T-helper 17 cell (primary cell): Measurements from ENCODE around the gene HOXA4. TPM values are rescaled to one million over a fixed set of nuclear protein-coding genes. Genes with fewer than 3 reads are reported as not detected.

ENCODE experiments used
- ATAC-seq: fragments of 150-1000 bp; cut with Tn5 transposase; 2 replicates; pipeline ENCODE4 v1.10.0; 2021; ENCODE audit warnings: mild to moderate bottlenecking, moderate library complexity
- DNase-seq, 3 donors: peaks; one replicate each; pipeline versions ENCODE4 v3.0.0 to v3.0.0-alpha.2; 2020 to 2021
- H3K9me3 ChIP-seq: one replicate; pipeline ENCODE4 v1.7.0; 2013; ENCODE audit warnings: low read length, mild to moderate bottlenecking; ENCODE audit not compliant: control insufficient read depth, poor library complexity, severe bottlenecking
- H3K27ac Mint-ChIP-seq: one replicate; pipeline ENCODE4 v1.8.0; 2022; ENCODE audit warnings: mild to moderate bottlenecking, moderate library complexity, mixed read lengths
- H3K27me3 Mint-ChIP-seq: one replicate; pipeline ENCODE4 v1.8.0; 2022; ENCODE audit warnings: mixed read lengths
- H3K36me3 Mint-ChIP-seq: one replicate; pipeline ENCODE4 v1.8.0; 2022; ENCODE audit warnings: low read depth, mixed read lengths
- H3K4me1 Mint-ChIP-seq: one replicate; pipeline ENCODE4 v1.8.0; 2022; ENCODE audit warnings: mild to moderate bottlenecking, mixed read lengths
- H3K4me3 Mint-ChIP-seq: one replicate; pipeline ENCODE4 v1.8.0; 2022; ENCODE audit warnings: mild to moderate bottlenecking, moderate library complexity, mixed read lengths
- total RNA-seq, 4 donors: library from RNA in 2 of 4; stranded (reverse) in 2 of 4; gene quantifications; one replicate each; pipeline ENCODE4 v1.2.3 and lab custom pipeline; 2022 to 2026

HOXA4 gene
- total RNA-seq, 2 donors from 2014 or later: 0.26 TPM; not detected in 1

DNA sequence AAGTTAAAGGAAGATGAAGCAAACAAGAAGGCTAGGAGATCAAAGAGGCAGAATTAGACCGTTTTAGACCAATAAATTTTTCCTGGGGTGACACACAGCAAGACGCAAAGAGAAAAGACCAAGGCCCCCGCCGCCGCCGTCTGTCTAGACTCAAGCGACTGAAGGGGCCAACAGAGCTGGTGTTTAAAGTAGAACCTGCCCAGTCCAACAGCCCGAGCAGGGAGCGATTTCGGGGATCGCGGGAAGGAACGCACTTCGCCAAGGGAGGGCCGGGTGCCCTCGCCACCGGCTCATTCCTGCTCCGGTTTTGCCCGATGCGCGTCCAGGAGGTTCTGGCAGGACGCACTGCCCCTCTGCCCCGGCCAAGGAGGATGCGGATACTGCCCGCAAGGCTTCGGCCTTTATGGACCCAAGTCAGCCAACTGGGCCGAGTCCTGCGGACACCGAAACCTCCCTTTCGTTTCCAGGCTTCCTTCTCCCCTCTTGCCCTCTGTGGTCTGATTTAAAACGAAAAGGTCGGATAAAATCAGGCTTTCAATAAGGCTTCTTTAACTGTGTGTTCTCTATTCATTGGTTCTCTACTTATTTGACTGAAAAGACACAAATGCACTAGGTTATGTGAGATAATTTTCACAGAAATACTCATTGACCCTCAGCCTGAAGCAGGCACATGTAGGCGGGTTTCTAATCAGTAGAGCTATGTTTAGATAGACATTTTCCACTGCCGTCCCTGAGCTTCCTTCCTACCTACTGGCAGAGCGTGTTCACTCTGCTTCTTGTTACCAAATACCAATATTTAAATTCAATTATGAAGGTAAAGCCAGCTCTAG, 28.1 kb upstream of the HOXA4 start:
- Mint-ChIP-seq H3K4me3 (peak overlapping the region; percentile 15), H3K27ac (peak overlapping the region; percentile 78), H3K36me3 (peaks cover 12% of the 10 kb centered on the region), H3K27me3 (peaks cover 85% of the 10 kb centered on the region), H3K4me1 (peaks cover 30% of the 10 kb centered on the region)
- DNase-seq (no peak), ATAC-seq (no peak)
- H3K9me3 ChIP-seq: no peaks in the 10 kb centered on the region

GRCh38 chr7:27157702-27158431, 27.3 kb upstream of the HOXA4 start:
- peaks cover 84% of the 10 kb centered on the region for H3K27me3 Mint-ChIP-seq
- no peak for DNase-seq
- peak overlapping the region; percentile 72 for H3K4me3 Mint-ChIP-seq

DNA sequence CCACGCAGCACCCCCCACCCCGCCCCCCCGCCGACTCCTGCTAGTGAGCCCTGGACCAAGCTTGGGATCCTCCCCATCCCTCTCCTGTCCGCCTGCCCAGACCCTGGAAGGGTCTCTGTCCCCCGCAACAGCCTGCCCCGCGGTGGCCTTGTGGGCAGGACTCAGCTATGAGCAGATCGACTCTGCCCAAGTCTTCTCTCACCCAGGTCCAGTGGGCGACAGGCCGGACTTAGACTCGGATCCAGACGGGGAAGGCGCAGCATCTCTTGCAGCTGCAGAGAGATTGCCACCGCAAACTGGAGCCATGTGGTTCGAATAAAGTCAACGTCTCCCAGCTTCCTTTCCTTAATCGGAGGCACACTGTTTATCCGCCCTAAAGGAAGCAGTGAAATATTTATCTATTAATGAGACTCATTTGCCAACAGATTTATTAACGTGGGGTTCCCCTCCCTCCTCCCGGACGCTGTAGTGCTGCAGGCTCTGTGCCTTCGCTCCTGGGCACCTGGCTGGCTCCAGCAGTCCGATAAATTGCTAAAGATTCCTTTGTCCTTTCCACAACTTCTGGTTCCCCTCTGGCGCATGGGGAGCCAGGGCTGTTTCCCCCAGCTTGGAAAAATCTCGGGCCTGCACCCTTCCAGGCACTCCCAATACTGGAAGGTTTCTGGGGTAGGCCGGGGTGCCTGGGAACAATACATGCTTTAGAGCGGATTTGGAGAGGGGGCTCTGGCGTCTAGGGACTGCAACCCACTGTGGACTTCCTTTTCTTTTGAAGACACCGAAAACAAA, 26.6 kb upstream of the HOXA4 start:
- H3K36me3 Mint-ChIP-seq: peaks cover 13% of the 10 kb centered on the region
- peaks cover 37% of the 10 kb centered on the region for H3K4me1 Mint-ChIP-seq
- no peaks in the 10 kb centered on the region for H3K9me3 ChIP-seq
- ATAC-seq (no peak), DNase-seq (no peak)
- peak overlapping the region; percentile 72 for H3K4me3 Mint-ChIP-seq
- peaks cover 83% of the 10 kb centered on the region for H3K27me3 Mint-ChIP-seq
- H3K27ac Mint-ChIP-seq: peak overlapping the region; percentile 78

More at GRCh38 chr7:27157702-27158431, 27.3 kb upstream of the HOXA4 start:
- H3K9me3 ChIP-seq: no peaks in the 10 kb centered on the region
- no peak for ATAC-seq
- peaks cover 34% of the 10 kb centered on the region for H3K4me1 Mint-ChIP-seq
- peak overlapping the region; percentile 78 for H3K27ac Mint-ChIP-seq
- H3K36me3 Mint-ChIP-seq: peaks cover 13% of the 10 kb centered on the region

DNA sequence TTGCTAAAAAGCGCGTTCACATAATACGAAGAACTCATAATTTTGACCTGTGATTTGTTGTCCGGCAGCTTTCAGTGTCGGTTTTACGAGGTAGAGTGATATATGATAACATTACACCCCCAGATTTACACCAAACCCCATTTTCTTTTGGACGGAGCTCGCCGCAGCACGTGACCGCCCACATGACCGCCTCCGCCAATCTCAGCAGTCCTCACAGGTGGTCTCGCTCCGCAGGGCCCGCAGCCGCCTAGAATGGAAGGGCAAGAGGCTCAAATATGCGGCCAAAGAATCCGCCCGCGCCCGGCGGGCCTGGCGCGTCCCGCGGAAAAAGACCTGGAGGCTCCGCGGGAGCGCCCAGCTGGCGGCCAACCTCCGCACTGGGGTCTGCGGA, 25.9 kb upstream of the HOXA4 start, which contains the start of gene HOXA7:
TSS of gene HOXA7 (minus strand) at position 168 of the 391 bp plus-strand sequence. CDS start at position 38, 130 bp downstream.
- H3K27me3 Mint-ChIP-seq: peaks cover 86% of the 10 kb centered on the region
- H3K4me3 Mint-ChIP-seq: peak within 1 kb of the TSS; percentile 78
- DNase-seq (no peak), ATAC-seq (no peak)
- peaks cover 43% of the 10 kb centered on the region for H3K4me1 Mint-ChIP-seq
- H3K9me3 ChIP-seq: no peaks in the 10 kb centered on the region
- H3K36me3 Mint-ChIP-seq: peaks cover 16% of the 10 kb centered on the region
- peak within 1 kb of the TSS; percentile 78 for H3K27ac Mint-ChIP-seq

GRCh38 chr7:27155816-27156507, 25.4 kb upstream of the HOXA4 start:
- Mint-ChIP-seq H3K27ac (peak overlapping the region; percentile 78), H3K4me3 (peak overlapping the region; percentile 78), H3K4me1 (peaks cover 46% of the 10 kb centered on the region), H3K27me3 (peaks cover 87% of the 10 kb centered on the region), H3K36me3 (peaks cover 16% of the 10 kb centered on the region)
- ATAC-seq (no peak), DNase-seq (no peak)
- H3K9me3 ChIP-seq: no peaks in the 10 kb centered on the region

DNA sequence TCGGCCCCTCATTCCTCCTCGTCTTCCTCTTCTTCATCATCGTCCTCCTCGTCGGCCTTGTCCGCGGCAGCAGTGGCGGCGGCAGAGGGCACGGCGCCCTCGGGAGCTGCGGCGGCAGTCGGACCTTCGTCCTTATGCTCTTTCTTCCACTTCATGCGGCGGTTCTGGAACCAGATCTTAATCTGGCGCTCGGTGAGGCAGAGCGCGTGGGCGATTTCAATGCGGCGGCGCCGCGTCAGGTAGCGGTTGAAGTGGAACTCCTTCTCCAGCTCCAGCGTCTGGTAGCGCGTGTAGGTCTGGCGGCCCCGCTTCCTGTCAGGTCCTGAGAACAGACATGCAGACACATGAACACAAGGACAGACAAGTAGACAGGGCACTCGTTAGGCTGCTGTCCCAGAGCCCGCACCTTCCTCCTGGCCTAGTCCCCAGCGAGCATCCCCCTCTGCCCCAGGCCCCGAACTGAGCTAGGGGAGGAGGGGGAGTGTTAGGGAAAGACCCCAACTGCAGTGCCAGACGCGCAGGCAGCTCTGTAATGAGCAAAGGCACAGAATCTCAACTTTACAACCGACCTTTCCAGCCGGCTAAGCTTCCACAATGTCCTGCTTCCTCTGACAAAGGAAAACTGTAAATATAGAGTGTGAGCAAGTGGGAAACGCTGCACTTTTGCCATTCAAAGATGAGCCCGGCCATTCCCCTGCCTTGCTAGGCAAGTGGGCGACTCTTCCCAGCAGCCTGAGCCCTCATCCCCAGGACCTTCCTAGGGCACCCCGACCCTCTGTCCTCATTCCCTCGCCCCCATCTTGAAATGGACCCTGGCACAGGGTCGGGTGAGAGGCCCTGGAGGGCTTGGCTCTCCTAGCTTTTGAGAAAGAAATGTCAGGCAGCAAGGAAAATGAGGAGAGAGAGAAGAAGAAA, 24.6 kb upstream of the HOXA4 start:
- H3K4me1 Mint-ChIP-seq: peaks cover 52% of the 10 kb centered on the region

GRCh38 chr7:27154369-27154768, 23.8 kb upstream of the HOXA4 start:
- no peaks in the 10 kb centered on the region for H3K9me3 ChIP-seq
- peak overlapping the region; percentile 66 for H3K4me3 Mint-ChIP-seq
- H3K27me3 Mint-ChIP-seq: peaks cover 92% of the 10 kb centered on the region
- ATAC-seq (no peak), DNase-seq (no peak)
- peaks cover 15% of the 10 kb centered on the region for H3K36me3 Mint-ChIP-seq
- H3K4me1 Mint-ChIP-seq: peaks cover 49% of the 10 kb centered on the region
- peak overlapping the region; percentile 91 for H3K27ac Mint-ChIP-seq

More for the DNA sequence above, 24.6 kb upstream of the HOXA4 start:
- H3K36me3 Mint-ChIP-seq: peaks cover 18% of the 10 kb centered on the region
- no peak for ATAC-seq
- no peaks in the 10 kb centered on the region for H3K9me3 ChIP-seq
- peak overlapping the region; percentile 78 for H3K4me3 Mint-ChIP-seq
- no peak for DNase-seq
- peaks cover 92% of the 10 kb centered on the region for H3K27me3 Mint-ChIP-seq
- H3K27ac Mint-ChIP-seq: peak overlapping the region; percentile 91

DNA sequence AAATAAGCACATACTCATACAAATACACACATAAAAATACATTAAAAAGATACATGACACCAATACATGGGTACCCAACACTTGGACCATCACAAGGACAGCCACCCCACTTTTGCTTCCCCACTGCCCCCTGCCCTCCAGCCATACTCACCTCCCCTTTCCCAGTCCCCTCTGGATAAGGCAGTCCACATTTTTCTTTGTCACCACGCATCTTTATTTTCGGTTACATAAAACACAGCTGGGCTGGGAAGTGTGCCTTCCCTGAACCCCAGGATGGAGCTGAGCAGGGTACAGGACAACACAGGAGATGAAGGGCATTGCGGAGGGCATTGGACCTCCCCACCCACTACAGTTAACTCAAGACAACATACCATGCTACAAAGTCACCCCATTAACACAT, 23.0 kb upstream of the HOXA4 start:
- Mint-ChIP-seq H3K4me3 (peak overlapping the region; percentile 54), H3K36me3 (peaks cover 15% of the 10 kb centered on the region), H3K27ac (peak overlapping the region; percentile 91), H3K27me3 (peaks cover 92% of the 10 kb centered on the region), H3K4me1 (peaks cover 47% of the 10 kb centered on the region)
- no peaks in the 10 kb centered on the region for H3K9me3 ChIP-seq
- no peak for ATAC-seq
- DNase-seq: no peak

DNA sequence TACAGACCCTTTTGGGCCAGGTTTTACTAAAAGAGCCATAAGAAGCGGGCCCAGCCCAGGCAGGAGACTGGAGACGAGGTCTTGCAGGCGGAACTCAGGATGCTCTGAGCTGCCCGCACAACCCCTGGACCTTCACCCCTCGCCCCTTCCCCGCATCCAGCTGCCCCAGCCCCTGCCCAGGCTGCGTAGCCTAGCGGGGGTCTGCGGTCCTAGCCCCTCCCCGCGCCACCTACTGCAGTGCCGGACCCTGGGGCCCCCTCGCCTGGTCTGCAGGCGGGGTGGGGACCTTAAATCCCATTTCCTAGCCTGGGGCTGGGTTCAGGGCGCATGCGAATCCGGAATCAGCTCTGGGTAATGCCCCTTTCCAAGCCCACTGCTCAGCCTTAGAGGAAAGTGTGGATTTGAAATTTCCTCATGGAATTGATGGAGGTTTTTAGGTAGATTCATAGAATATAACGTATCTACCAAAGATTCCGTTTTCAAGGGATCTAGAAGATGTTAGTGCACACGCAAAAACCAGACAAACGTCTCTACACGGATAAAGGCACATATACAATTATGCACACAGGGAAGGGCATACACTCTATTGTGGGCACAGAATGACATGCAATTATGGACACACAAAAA, 22.4 kb upstream of the HOXA4 start:
- no peaks in the 10 kb centered on the region for H3K9me3 ChIP-seq
- H3K4me1 Mint-ChIP-seq: peaks cover 47% of the 10 kb centered on the region
- peak overlapping the region; percentile 91 for H3K27ac Mint-ChIP-seq
- no peak for DNase-seq
- peaks cover 92% of the 10 kb centered on the region for H3K27me3 Mint-ChIP-seq
- H3K4me3 Mint-ChIP-seq: no peak overlapping the region
- ATAC-seq: no peak
- H3K36me3 Mint-ChIP-seq: peaks cover 14% of the 10 kb centered on the region

GRCh38 chr7:27151931-27152815, 21.6 kb upstream of the HOXA4 start, which contains the start of gene HOXA3:
HOXA3 (minus strand) TSS chr7:27152583; CDS start chr7:27110640, 41,943 bp downstream.
- DNase-seq: no peak
- peaks cover 90% of the 10 kb centered on the region for H3K27me3 Mint-ChIP-seq
- H3K4me1 Mint-ChIP-seq: peaks cover 43% of the 10 kb centered on the region
- H3K9me3 ChIP-seq: no peaks in the 10 kb centered on the region
- peak within 1 kb of the TSS; percentile 91 for H3K27ac Mint-ChIP-seq
- peaks cover 11% of the 10 kb centered on the region for H3K36me3 Mint-ChIP-seq
- ATAC-seq: no peak
- H3K4me3 Mint-ChIP-seq: peak within 1 kb of the TSS; percentile 85
